Neural progenitor cell (in vitro differentiated cells): ENCODE measurements around the gene NCAM1.

Experiments
- CTCF ChIP-seq: fragments of 200-600 bp; sonication (generic); IDR thresholded peaks from 2 replicates; pipeline ENCODE4 v1.5.1; 2017; ENCODE audit warnings: antibody characterized with exemption, mild to moderate bottlenecking
- EZH2 ChIP-seq: fragments of 200-600 bp; sonication (generic); IDR thresholded peaks from 2 replicates; pipeline ENCODE4 v1.6.1; 2017; ENCODE audit warnings: antibody characterized with exemption, mild to moderate bottlenecking, moderate library complexity

- TF ChIP-seq CTCF (no peak), EZH2 (no peak)
Observed at GRCh38 chr11:113288286-113288863, 327.2 kb downstream of the NCAM1 start.
